ENCODE results near the gene SZT2. TPM values are rescaled to one million over a fixed set of nuclear protein-coding genes. Genes with fewer than 3 reads are reported as not detected.
"Not testable (repeated sequence)": the region's sequence is repeated elsewhere in the genome, so short reads cannot be mapped to it uniquely, and the experiment has no call there.

SZT2 gene
- total RNA-seq, 1 donor from 2014 or later: 11.0 TPM

DNA sequence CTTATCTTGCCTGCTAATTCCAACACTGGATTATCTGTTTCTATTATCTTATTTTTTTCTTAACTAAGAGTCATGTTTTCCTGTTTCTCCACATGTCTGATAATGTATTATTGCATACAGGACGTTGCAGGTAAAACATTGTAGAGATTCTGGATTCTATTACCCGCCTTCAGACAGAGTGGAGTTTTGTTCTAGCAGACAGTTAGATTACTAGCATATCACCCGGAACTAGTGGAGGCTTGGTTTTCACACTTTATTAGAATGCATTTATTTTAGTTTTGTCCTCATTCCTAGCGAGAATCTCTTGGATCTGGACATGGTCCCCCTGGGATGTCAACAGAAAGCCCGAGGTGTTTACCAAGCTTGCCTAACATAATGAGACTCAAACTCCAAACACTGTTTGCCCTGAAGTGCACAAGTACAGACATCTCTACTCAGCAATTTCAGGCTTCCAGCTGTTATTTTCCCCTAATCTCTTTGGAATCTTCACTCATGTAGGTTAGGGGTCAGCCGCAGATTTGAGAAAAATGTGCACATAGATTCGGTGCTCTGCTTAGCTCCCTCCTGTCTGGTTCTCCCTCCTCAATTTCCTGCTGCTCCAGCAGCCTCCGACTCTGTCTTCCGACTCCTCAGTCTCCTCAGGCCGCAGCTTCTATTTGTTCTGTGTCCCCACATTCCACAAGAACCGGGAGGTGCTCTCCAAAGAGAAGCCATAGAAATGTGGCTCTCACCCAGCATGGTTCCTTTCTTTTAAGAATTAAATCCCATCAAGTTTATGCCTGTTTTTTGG is 104.2 kb downstream of the SZT2 start:
- Histone ChIP-seq H3K9ac (no peak overlapping the region), H3K9me3 (ENCODE audit: low read depth) (no peaks in the 10 kb centered on the region), H3K27ac (no peak overlapping the region), H3K4me2 (peak overlapping the region; percentile 60), H3K79me2 (ENCODE audit: low read depth) (no peaks in the 10 kb centered on the region), H3K4me1 (peaks cover 8% of the 10 kb centered on the region), H3K4me3 (no peak overlapping the region), H4K20me1 (ENCODE audit: low read depth) (no peaks in the 10 kb centered on the region), H3K36me3 (no peaks in the 10 kb centered on the region), H3F3A (ENCODE audit: low read depth) (peaks cover 8% of the 10 kb centered on the region), H3K27me3 (no peaks in the 10 kb centered on the region), H2AFZ (replicated peaks) (peak overlapping the region; percentile 91)
- peak overlapping the region; percentile 57 for H3K4me3 Mint-ChIP-seq
- TF ChIP-seq, protein P1, sequence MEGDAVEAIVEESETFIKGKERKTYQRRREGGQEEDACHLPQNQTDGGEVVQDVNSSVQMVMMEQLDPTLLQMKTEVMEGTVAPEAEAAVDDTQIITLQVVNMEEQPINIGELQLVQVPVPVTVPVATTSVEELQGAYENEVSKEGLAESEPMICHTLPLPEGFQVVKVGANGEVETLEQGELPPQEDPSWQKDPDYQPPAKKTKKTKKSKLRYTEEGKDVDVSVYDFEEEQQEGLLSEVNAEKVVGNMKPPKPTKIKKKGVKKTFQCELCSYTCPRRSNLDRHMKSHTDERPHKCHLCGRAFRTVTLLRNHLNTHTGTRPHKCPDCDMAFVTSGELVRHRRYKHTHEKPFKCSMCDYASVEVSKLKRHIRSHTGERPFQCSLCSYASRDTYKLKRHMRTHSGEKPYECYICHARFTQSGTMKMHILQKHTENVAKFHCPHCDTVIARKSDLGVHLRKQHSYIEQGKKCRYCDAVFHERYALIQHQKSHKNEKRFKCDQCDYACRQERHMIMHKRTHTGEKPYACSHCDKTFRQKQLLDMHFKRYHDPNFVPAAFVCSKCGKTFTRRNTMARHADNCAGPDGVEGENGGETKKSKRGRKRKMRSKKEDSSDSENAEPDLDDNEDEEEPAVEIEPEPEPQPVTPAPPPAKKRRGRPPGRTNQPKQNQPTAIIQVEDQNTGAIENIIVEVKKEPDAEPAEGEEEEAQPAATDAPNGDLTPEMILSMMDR (IDR thresholded peaks at IDR 0.05): no peak
- no peak for TF ChIP-seq EZH2phosphoT487 (IDR thresholded peaks at IDR 0.05)
- no peak for TF ChIP-seq EZH2 (IDR thresholded peaks at IDR 0.05)
- H3K36me3 Mint-ChIP-seq: no peaks in the 10 kb centered on the region
- peaks cover 10% of the 10 kb centered on the region for H3K4me1 Mint-ChIP-seq
- H3K27me3 Mint-ChIP-seq (ENCODE audit: insufficient read depth, low read depth): peaks cover 3% of the 10 kb centered on the region
- peak; percentile 83 for DNase-seq (ENCODE audit: low spot score)
- H3K9me3 Mint-ChIP-seq: peaks cover 22% of the 10 kb centered on the region
- H3K27ac Mint-ChIP-seq: peak overlapping the region; percentile 89

- H3K36me3 Mint-ChIP-seq: no peaks in the 10 kb centered on the region
- H3K27ac ChIP-seq: no peak overlapping the region
- peaks cover 8% of the 10 kb centered on the region for H3F3A ChIP-seq (ENCODE audit: low read depth)
- no peak overlapping the region for H3K9ac ChIP-seq
- TF ChIP-seq EZH2phosphoT487 (IDR thresholded peaks at IDR 0.05): no peak
- no peak for TF ChIP-seq EZH2 (IDR thresholded peaks at IDR 0.05)
- TF ChIP-seq, protein P1 (IDR thresholded peaks at IDR 0.05): no peak
- H3K79me2 ChIP-seq (ENCODE audit: low read depth): no peaks in the 10 kb centered on the region
- no peaks in the 10 kb centered on the region for H3K27me3 ChIP-seq
- peaks cover 10% of the 10 kb centered on the region for H3K4me1 Mint-ChIP-seq
- H3K4me3 Mint-ChIP-seq: no peak overlapping the region
- no peak overlapping the region for H3K4me3 ChIP-seq
- H3K27ac Mint-ChIP-seq: no peak overlapping the region
- H3K9me3 ChIP-seq (ENCODE audit: low read depth): no peaks in the 10 kb centered on the region
- no peaks in the 10 kb centered on the region for H4K20me1 ChIP-seq (ENCODE audit: low read depth)
- H3K27me3 Mint-ChIP-seq (ENCODE audit: insufficient read depth, low read depth): peaks cover 3% of the 10 kb centered on the region
- H2AFZ ChIP-seq (replicated peaks): no peak overlapping the region
- peaks cover 8% of the 10 kb centered on the region for H3K4me1 ChIP-seq
- no peak for DNase-seq (ENCODE audit: low spot score)
- peaks cover 13% of the 10 kb centered on the region for H3K9me3 Mint-ChIP-seq
- H3K4me2 ChIP-seq: no peak overlapping the region
- H3K36me3 ChIP-seq: no peaks in the 10 kb centered on the region
Measured at GRCh38 chr1:43495204-43495603, 105.5 kb downstream of the SZT2 start.

- no peak overlapping the region for H3K27ac ChIP-seq
- no peaks in the 10 kb centered on the region for H3K79me2 ChIP-seq (ENCODE audit: low read depth)
- no peak for DNase-seq (ENCODE audit: low spot score)
- no peaks in the 10 kb centered on the region for H4K20me1 ChIP-seq (ENCODE audit: low read depth)
- TF ChIP-seq, protein P1 (IDR thresholded peaks at IDR 0.05): no peak
- TF ChIP-seq EZH2phosphoT487 (IDR thresholded peaks at IDR 0.05) (no peak), EZH2 (IDR thresholded peaks at IDR 0.05) (no peak)
- H3K4me1 ChIP-seq: no peaks in the 10 kb centered on the region
- H3K9me3 Mint-ChIP-seq: peaks cover 2% of the 10 kb centered on the region
- H3K9me3 ChIP-seq (ENCODE audit: low read depth): no peaks in the 10 kb centered on the region
- no peak overlapping the region for H3K4me3 ChIP-seq
- no peaks in the 10 kb centered on the region for H3K27me3 ChIP-seq
- no peak overlapping the region for H3K4me3 Mint-ChIP-seq
- H3K27me3 Mint-ChIP-seq (ENCODE audit: insufficient read depth, low read depth): no peaks in the 10 kb centered on the region
- no peaks in the 10 kb centered on the region for H3F3A ChIP-seq (ENCODE audit: low read depth)
- H3K36me3 ChIP-seq: no peaks in the 10 kb centered on the region
- H3K4me2 ChIP-seq: no peak overlapping the region
- H3K36me3 Mint-ChIP-seq: peaks cover 1% of the 10 kb centered on the region
- no peak overlapping the region for H3K27ac Mint-ChIP-seq
- H2AFZ ChIP-seq (replicated peaks): no peak overlapping the region
- peaks cover 2% of the 10 kb centered on the region for H3K4me1 Mint-ChIP-seq
- no peak overlapping the region for H3K9ac ChIP-seq
Measured at GRCh38 chr1:43499898-43500297, 110.2 kb downstream of the SZT2 start.

DNA sequence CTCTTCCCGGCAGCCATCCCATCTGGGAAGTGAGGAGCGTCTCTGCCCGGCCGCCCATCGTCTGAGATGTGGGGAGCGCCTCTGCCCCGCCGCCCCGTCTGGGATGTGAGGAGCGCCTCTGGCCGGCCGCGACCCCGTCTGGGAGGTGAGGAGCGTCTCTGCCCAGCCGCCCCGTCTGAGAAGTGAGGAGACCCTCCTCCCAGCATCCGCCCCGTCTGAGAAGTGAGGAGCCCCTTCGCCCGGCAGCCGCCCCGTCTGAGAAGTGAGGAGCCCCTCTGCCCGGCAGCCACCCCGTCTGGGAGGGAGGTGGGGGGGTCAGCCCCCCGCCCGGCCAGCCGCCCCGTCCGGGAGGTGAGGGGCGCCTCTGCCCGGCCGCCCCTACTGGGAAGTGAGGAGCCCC is 112.1 kb downstream of the SZT2 start:
- not testable (repeated sequence) for H3K27me3 ChIP-seq; H3K4me1 ChIP-seq; H3K4me3 ChIP-seq; H3K4me3 Mint-ChIP-seq; H3K9me3 ChIP-seq (ENCODE audit: low read depth); H4K20me1 ChIP-seq (ENCODE audit: low read depth); H3K27me3 Mint-ChIP-seq (ENCODE audit: insufficient read depth, low read depth); H3K4me2 ChIP-seq; DNase-seq (ENCODE audit: low spot score); H3F3A ChIP-seq (ENCODE audit: low read depth); H2AFZ ChIP-seq (replicated peaks); H3K36me3 Mint-ChIP-seq; H3K27ac ChIP-seq; H3K27ac Mint-ChIP-seq; H3K9me3 Mint-ChIP-seq; H3K9ac ChIP-seq; H3K36me3 ChIP-seq; H3K79me2 ChIP-seq (ENCODE audit: low read depth); H3K4me1 Mint-ChIP-seq
